Measurements from ENCODE around the gene STYXL1. TPM values are rescaled to one million over a fixed set of nuclear protein-coding genes. Genes with fewer than 3 reads are reported as not detected.

Gene STYXL1
- total RNA-seq, 1 donor from 2014 or later, result 56.1 TPM

- TF ChIP-seq EZH2phosphoT487 (IDR thresholded peaks at IDR 0.05) (no peak), CTCF (IDR thresholded peaks at IDR 0.05) (no peak), EZH2 (IDR thresholded peaks at IDR 0.05) (no peak)
- no peaks in the 10 kb centered on the region for H3K9me3 Mint-ChIP-seq
- no peak overlapping the region for H3K27ac Mint-ChIP-seq
- no peak overlapping the region for H3K9ac ChIP-seq
- H2AFZ ChIP-seq (replicated peaks), result no peak overlapping the region
- no peak overlapping the region for H3K4me3 Mint-ChIP-seq
- H3K4me1 ChIP-seq, result no peaks in the 10 kb centered on the region
- no peaks in the 10 kb centered on the region for H3K4me1 Mint-ChIP-seq
- H3K36me3 ChIP-seq, result no peaks in the 10 kb centered on the region
- no peaks in the 10 kb centered on the region for H3K79me2 ChIP-seq (ENCODE audit: low read depth)
- H3K4me3 ChIP-seq, result no peak overlapping the region
- H3K27ac ChIP-seq, result no peak overlapping the region
- H3K4me2 ChIP-seq, result no peak overlapping the region
- no peaks in the 10 kb centered on the region for H4K20me1 ChIP-seq (ENCODE audit: low read depth)
- H3F3A ChIP-seq (ENCODE audit: low read depth), result no peaks in the 10 kb centered on the region
- H3K36me3 Mint-ChIP-seq, result peaks cover 14% of the 10 kb centered on the region
- H3K27me3 Mint-ChIP-seq (ENCODE audit: insufficient read depth, low read depth), result peaks cover 6% of the 10 kb centered on the region
- H3K27me3 ChIP-seq, result no peaks in the 10 kb centered on the region
- no peaks in the 10 kb centered on the region for H3K9me3 ChIP-seq (ENCODE audit: low read depth)
- no peak for DNase-seq (ENCODE audit: low spot score)
These were observed 45.0 kb downstream of the STYXL1 start for GRCh38 chr7:76002822-76003221.

GRCh38 chr7:76002139-76002538 is 45.7 kb downstream of the STYXL1 start:
- H3F3A ChIP-seq (ENCODE audit: low read depth), result no peaks in the 10 kb centered on the region
- no peak overlapping the region for H3K27ac ChIP-seq
- Mint-ChIP-seq H3K4me1 (no peaks in the 10 kb centered on the region), H3K27me3 (ENCODE audit: insufficient read depth, low read depth) (peaks cover 6% of the 10 kb centered on the region), H3K9me3 (peaks cover 2% of the 10 kb centered on the region), H3K36me3 (peaks cover 18% of the 10 kb centered on the region), H3K4me3 (no peak overlapping the region), H3K27ac (no peak overlapping the region)
- no peaks in the 10 kb centered on the region for H3K36me3 ChIP-seq
- no peak overlapping the region for H3K9ac ChIP-seq
- no peaks in the 10 kb centered on the region for H3K79me2 ChIP-seq (ENCODE audit: low read depth)
- H3K27me3 ChIP-seq, result no peaks in the 10 kb centered on the region
- no peak for DNase-seq (ENCODE audit: low spot score)
- no peak overlapping the region for H3K4me2 ChIP-seq
- no peaks in the 10 kb centered on the region for H3K9me3 ChIP-seq (ENCODE audit: low read depth)
- no peaks in the 10 kb centered on the region for H4K20me1 ChIP-seq (ENCODE audit: low read depth)
- no peaks in the 10 kb centered on the region for H3K4me1 ChIP-seq
- H2AFZ ChIP-seq (replicated peaks), result no peak overlapping the region
- no peak for TF ChIP-seq CTCF (IDR thresholded peaks at IDR 0.05)
- TF ChIP-seq EZH2 (IDR thresholded peaks at IDR 0.05), result no peak
- TF ChIP-seq EZH2phosphoT487 (IDR thresholded peaks at IDR 0.05), result no peak
- H3K4me3 ChIP-seq, result no peak overlapping the region

GRCh38 chr7:76000566-76000965 is 47.2 kb downstream of the STYXL1 start:
- TF ChIP-seq EZH2 (IDR thresholded peaks at IDR 0.05) (no peak), CTCF (IDR thresholded peaks at IDR 0.05) (no peak), EZH2phosphoT487 (IDR thresholded peaks at IDR 0.05) (no peak)
- H3K27me3 Mint-ChIP-seq (ENCODE audit: insufficient read depth, low read depth), result peaks cover 6% of the 10 kb centered on the region
- H3K27me3 ChIP-seq, result no peaks in the 10 kb centered on the region
- H3K27ac ChIP-seq, result no peak overlapping the region
- H3K4me1 Mint-ChIP-seq, result peaks cover 3% of the 10 kb centered on the region
- no peaks in the 10 kb centered on the region for H3K36me3 ChIP-seq
- no peaks in the 10 kb centered on the region for H3K79me2 ChIP-seq (ENCODE audit: low read depth)
- H3K9ac ChIP-seq, result no peak overlapping the region
- H3K4me3 Mint-ChIP-seq, result no peak overlapping the region
- peaks cover under 1% of the 10 kb centered on the region for H3F3A ChIP-seq (ENCODE audit: low read depth)
- no peak overlapping the region for H3K4me2 ChIP-seq
- H3K4me1 ChIP-seq, result no peaks in the 10 kb centered on the region
- H3K9me3 ChIP-seq (ENCODE audit: low read depth), result no peaks in the 10 kb centered on the region
- peaks cover 28% of the 10 kb centered on the region for H3K36me3 Mint-ChIP-seq
- H3K9me3 Mint-ChIP-seq, result peaks cover 2% of the 10 kb centered on the region
- no peak overlapping the region for H2AFZ ChIP-seq (replicated peaks)
- no peak for DNase-seq (ENCODE audit: low spot score)
- H4K20me1 ChIP-seq (ENCODE audit: low read depth), result no peaks in the 10 kb centered on the region
- no peak overlapping the region for H3K27ac Mint-ChIP-seq
- H3K4me3 ChIP-seq, result no peak overlapping the region

All from neural progenitor cell (in vitro differentiated cells).